Keratinocyte (primary cell): ENCODE measurements around the gene KBTBD7.

Source experiments
- EZH2 ChIP-seq: IDR thresholded peaks from one replicate; pipeline ENCODE4 v1.6.1; 2012; ENCODE audit warnings: inconsistent platforms, mild to moderate bottlenecking, low read length, moderate library complexity
- TF ChIP-seq, protein P1 (sequence below), 3 experiments: IDR thresholded peaks in 1 of 3; conservative IDR thresholded peaks in 1 of 3; optimal IDR thresholded peaks in 1 of 3; 2 replicates in 2 of 3; 3 replicates in 1 of 3; pipeline versions ENCODE3 to v1.5.1; 2011; ENCODE audit warnings: low read length in 3 of 3, mild to moderate bottlenecking in 3 of 3, moderate library complexity in 2 of 3, control low read depth in 1 of 3, inconsistent platforms in 1 of 3; ENCODE audit not compliant: insufficient read depth in 2 of 3; ENCODE audit errors: extremely low read depth in 1 of 3

- no peak for TF ChIP-seq EZH2
- TF ChIP-seq, protein P1, sequence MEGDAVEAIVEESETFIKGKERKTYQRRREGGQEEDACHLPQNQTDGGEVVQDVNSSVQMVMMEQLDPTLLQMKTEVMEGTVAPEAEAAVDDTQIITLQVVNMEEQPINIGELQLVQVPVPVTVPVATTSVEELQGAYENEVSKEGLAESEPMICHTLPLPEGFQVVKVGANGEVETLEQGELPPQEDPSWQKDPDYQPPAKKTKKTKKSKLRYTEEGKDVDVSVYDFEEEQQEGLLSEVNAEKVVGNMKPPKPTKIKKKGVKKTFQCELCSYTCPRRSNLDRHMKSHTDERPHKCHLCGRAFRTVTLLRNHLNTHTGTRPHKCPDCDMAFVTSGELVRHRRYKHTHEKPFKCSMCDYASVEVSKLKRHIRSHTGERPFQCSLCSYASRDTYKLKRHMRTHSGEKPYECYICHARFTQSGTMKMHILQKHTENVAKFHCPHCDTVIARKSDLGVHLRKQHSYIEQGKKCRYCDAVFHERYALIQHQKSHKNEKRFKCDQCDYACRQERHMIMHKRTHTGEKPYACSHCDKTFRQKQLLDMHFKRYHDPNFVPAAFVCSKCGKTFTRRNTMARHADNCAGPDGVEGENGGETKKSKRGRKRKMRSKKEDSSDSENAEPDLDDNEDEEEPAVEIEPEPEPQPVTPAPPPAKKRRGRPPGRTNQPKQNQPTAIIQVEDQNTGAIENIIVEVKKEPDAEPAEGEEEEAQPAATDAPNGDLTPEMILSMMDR (optimal IDR thresholded peaks at IDR 0.05 in 1 of 3, IDR thresholded peaks at IDR 0.05 in 1 of 3, conservative IDR thresholded peaks at IDR 0.05 in 1 of 3; ENCODE audit: extremely low read depth in 1 of 3, insufficient read depth in 2 of 3, low read length in 3 of 3), result no peak
Measured at GRCh38 chr13:41178040-41178439, 16.3 kb downstream of the KBTBD7 start.
